Astrocyte (in vitro differentiated cells and primary cell): ENCODE measurements around the gene MAPRE2.

Experiments
- EZH2 ChIP-seq: IDR thresholded peaks from 2 replicates; pipeline ENCODE4 v1.6.1; 2012; ENCODE audit warnings: mild to moderate bottlenecking, low read length, inconsistent platforms; ENCODE audit not compliant: insufficient read depth
- TF ChIP-seq, protein P1 (sequence below): IDR thresholded peaks from 2 replicates; pipeline ENCODE4 v1.5.1; 2011; ENCODE audit warnings: low read depth, mild to moderate bottlenecking, inconsistent platforms, low read length, moderate library complexity; ENCODE audit not compliant: insufficient read depth

- TF ChIP-seq, protein P1, sequence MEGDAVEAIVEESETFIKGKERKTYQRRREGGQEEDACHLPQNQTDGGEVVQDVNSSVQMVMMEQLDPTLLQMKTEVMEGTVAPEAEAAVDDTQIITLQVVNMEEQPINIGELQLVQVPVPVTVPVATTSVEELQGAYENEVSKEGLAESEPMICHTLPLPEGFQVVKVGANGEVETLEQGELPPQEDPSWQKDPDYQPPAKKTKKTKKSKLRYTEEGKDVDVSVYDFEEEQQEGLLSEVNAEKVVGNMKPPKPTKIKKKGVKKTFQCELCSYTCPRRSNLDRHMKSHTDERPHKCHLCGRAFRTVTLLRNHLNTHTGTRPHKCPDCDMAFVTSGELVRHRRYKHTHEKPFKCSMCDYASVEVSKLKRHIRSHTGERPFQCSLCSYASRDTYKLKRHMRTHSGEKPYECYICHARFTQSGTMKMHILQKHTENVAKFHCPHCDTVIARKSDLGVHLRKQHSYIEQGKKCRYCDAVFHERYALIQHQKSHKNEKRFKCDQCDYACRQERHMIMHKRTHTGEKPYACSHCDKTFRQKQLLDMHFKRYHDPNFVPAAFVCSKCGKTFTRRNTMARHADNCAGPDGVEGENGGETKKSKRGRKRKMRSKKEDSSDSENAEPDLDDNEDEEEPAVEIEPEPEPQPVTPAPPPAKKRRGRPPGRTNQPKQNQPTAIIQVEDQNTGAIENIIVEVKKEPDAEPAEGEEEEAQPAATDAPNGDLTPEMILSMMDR: no peak
- TF ChIP-seq EZH2: no peak
Observed at GRCh38 chr18:35131387-35132020, 90.3 kb downstream of the MAPRE2 start.
